HCT116 (cell line): Measurements from ENCODE around the gene CDK13. TPM values are rescaled to one million over a fixed set of nuclear protein-coding genes. Genes with fewer than 3 reads are reported as not detected.

Experiments
- ATAC-seq: fragments of 200-7000 bp; cut with Tn5 transposase; 2 replicates; pipeline ENCODE4 v1.9.1; 2020; ENCODE audit warnings: mild to moderate bottlenecking, moderate library complexity
- BruUV-seq: library from RNA; stranded (reverse); fragments of 400-500 nt; replicated peaks from 2 replicates; lab custom pipeline; 2021; lab: Mats Ljungman, UMichigan
- CTCF ChIA-PET: fragments of 300-600 bp; sonication (Branson Sonifier 250); formaldehyde crosslinking; loops from one replicate; lab custom pipeline; 2021; ENCODE audit warnings: antibody characterized with exemption; lab: Charles Lee
- POLR2A ChIA-PET: fragments of 300-600, 350-600 bp; sonication (Branson Sonifier 250); formaldehyde crosslinking; loops from one replicate; lab custom pipeline; 2021; ENCODE audit warnings: antibody characterized with exemption; lab: Charles Lee
- RAD21 ChIA-PET, 2 experiments: fragments of 300-600 bp; sonication (Branson Sonifier 250); formaldehyde crosslinking; loops; one replicate each; lab custom pipeline; 2023; ENCODE audit warnings: low total read pairs in 2 of 2; ENCODE audit not compliant: uncharacterized antibody in 2 of 2, unreplicated experiment in 2 of 2, low non-redundant PET in 1 of 2; lab: Charles Lee
- DNase-seq: peaks from one replicate; pipeline ENCODE4 v3.0.0-alpha.2; 2010; ENCODE audit warnings: low read depth, low spot score
- H2AFZ ChIP-seq: fragments of 200-600 bp; shearing (Covaris generic), sonication (generic); 2 replicates; pipeline ENCODE4 v1.6.1; 2017; ENCODE audit warnings: low read depth, mixed run types, mixed read lengths, antibody characterized with exemption, low read length; ENCODE audit not compliant: poor library complexity, severe bottlenecking
- H3K27ac ChIP-seq: 2 replicates; pipeline ENCODE4 v1.5.1; 2012; ENCODE audit warnings: low read depth, low read length
- H3K27me3 ChIP-seq: fragments of 200-600 bp; sonication (generic); 2 replicates; pipeline ENCODE4 v1.6.1; 2016; ENCODE audit warnings: mixed run types, low read length, mixed read lengths; ENCODE audit not compliant: insufficient read depth
- H3K36me3 ChIP-seq, 2 experiments: fragments of 200-500 bp in 1 of 2; fragments of 200-600 bp in 1 of 2; sonication (Bioruptor generic) in 1 of 2; sonication (generic) in 1 of 2; 2 replicates each; pipeline versions ENCODE4 v1.5.1 to v1.6.1; 2014 to 2016; ENCODE audit warnings: low read length in 2 of 2, inconsistent platforms in 1 of 2, mixed read lengths in 1 of 2, mixed run types in 1 of 2; ENCODE audit not compliant: insufficient read depth in 2 of 2, control insufficient read depth in 1 of 2
- H3K4me1 ChIP-seq, 2 experiments: fragments of 200-600 bp in 1 of 2; sonication (generic) in 1 of 2; 2 replicates each; pipeline versions ENCODE4 v1.5.1 to v1.6.1; 2012 to 2017; ENCODE audit warnings: low read length in 2 of 2, inconsistent platforms in 1 of 2, mild to moderate bottlenecking in 1 of 2, mixed read lengths in 1 of 2, mixed run types in 1 of 2, moderate library complexity in 1 of 2; ENCODE audit not compliant: insufficient read depth in 2 of 2, control insufficient read depth in 1 of 2
- H3K4me2 ChIP-seq: fragments of 200-600 bp; sonication (generic); 2 replicates; pipeline ENCODE4 v1.6.1; 2017; ENCODE audit warnings: mixed run types, low read length, mixed read lengths
- H3K4me3 ChIP-seq, 2 experiments: fragments of 200-600 bp in 1 of 2; sonication (generic) in 1 of 2; replicated peaks in 1 of 2; 2 replicates each; pipeline ENCODE4 v1.5.1; 2011 to 2016; ENCODE audit warnings: low read length in 2 of 2, control low read depth in 1 of 2, low read depth in 1 of 2, mild to moderate bottlenecking in 1 of 2, mixed read lengths in 1 of 2, mixed run types in 1 of 2
- H3K79me2 ChIP-seq: fragments of 200-600 bp; sonication (generic); 2 replicates; pipeline ENCODE4 v1.6.1; 2017; ENCODE audit warnings: mild to moderate bottlenecking, mixed run types, low read length, moderate library complexity, mixed read lengths; ENCODE audit not compliant: insufficient read depth
- H3K9ac ChIP-seq: fragments of 200-600 bp; sonication (generic); 2 replicates; pipeline ENCODE4 v1.6.1; 2016; ENCODE audit warnings: low read length, mixed read lengths
- H3K9me2 ChIP-seq: fragments of 200-600 bp; sonication (generic), shearing (Covaris generic); 2 replicates; pipeline ENCODE4 v1.6.1; 2017; ENCODE audit warnings: mixed run types, mild to moderate bottlenecking, moderate library complexity; ENCODE audit not compliant: insufficient read depth
- H3K9me3 ChIP-seq, 2 experiments: fragments of 200-500 bp in 1 of 2; fragments of 200-600 bp in 1 of 2; sonication (Bioruptor generic) in 1 of 2; sonication (generic) in 1 of 2; 2 replicates each; pipeline ENCODE4 v1.6.1; 2014 to 2017; ENCODE audit warnings: low read length in 2 of 2, mixed read lengths in 2 of 2, inconsistent platforms in 1 of 2, low read depth in 1 of 2, mild to moderate bottlenecking in 1 of 2, mixed run types in 1 of 2, moderate library complexity in 1 of 2; ENCODE audit not compliant: control insufficient read depth in 1 of 2, insufficient read depth in 1 of 2
- H4K20me1 ChIP-seq: fragments of 200-600 bp; sonication (generic), shearing (Covaris generic); 2 replicates; pipeline ENCODE4 v1.6.1; 2017; ENCODE audit warnings: mixed run types, mild to moderate bottlenecking, moderate library complexity; ENCODE audit not compliant: insufficient read depth
- ATF3 ChIP-seq: IDR thresholded peaks from 2 replicates; pipeline ENCODE4 v1.6.1; 2012
- CBX3 ChIP-seq: IDR thresholded peaks from 2 replicates; pipeline ENCODE4 v1.6.1; 2012; ENCODE audit warnings: low read depth
- CTCF ChIP-seq, 3 experiments: fragments of 200-600 bp in 1 of 3; sonication (generic) in 1 of 3; IDR thresholded peaks in 2 of 3; conservative IDR thresholded peaks in 1 of 3; 2 replicates each; pipeline ENCODE4 v1.5.1; 2012 to 2017; ENCODE audit warnings: low read depth in 2 of 3, low read length in 2 of 3, antibody characterized with exemption in 1 of 3, borderline replicate concordance in 1 of 3, control low read depth in 1 of 3, mild to moderate bottlenecking in 1 of 3, mixed read lengths in 1 of 3, mixed run types in 1 of 3, moderate library complexity in 1 of 3; ENCODE audit not compliant: insufficient read depth in 1 of 3
- EGR1 ChIP-seq: IDR thresholded peaks from 2 replicates; pipeline ENCODE4 v1.6.1; 2012; ENCODE audit warnings: low read depth
- EZH2 ChIP-seq: fragments of 200-600 bp; sonication (generic); IDR thresholded peaks from 2 replicates; pipeline ENCODE4 v1.6.1; 2017; ENCODE audit warnings: antibody characterized with exemption, mixed run types
- EZH2phosphoT487 ChIP-seq: fragments of 200-600 bp; IDR thresholded peaks from 2 replicates; pipeline ENCODE4 v1.6.1; 2018; ENCODE audit warnings: antibody characterized with exemption, borderline replicate concordance
- FOSL1 ChIP-seq: IDR thresholded peaks from 2 replicates; pipeline ENCODE4 v1.6.1; 2012; ENCODE audit warnings: low read depth
- JUND ChIP-seq: IDR thresholded peaks from 2 replicates; pipeline ENCODE4 v1.6.1; 2012
- POLR2A ChIP-seq: IDR thresholded peaks from 2 replicates; pipeline ENCODE4 v1.7.0; 2011; ENCODE audit warnings: borderline replicate concordance; ENCODE audit not compliant: insufficient read depth, insufficient read length; ENCODE audit errors: extremely low read depth
- POLR2AphosphoS5 ChIP-seq: IDR thresholded peaks from 2 replicates; pipeline ENCODE4 v1.6.1; 2011; ENCODE audit warnings: mild to moderate bottlenecking, low read depth, low read length, moderate library complexity
- RAD21 ChIP-seq: IDR thresholded peaks from 2 replicates; pipeline ENCODE4 v1.6.1; 2012; ENCODE audit warnings: low read depth, mild to moderate bottlenecking
- REST ChIP-seq: IDR thresholded peaks from 2 replicates; pipeline ENCODE4 v1.6.1; 2012; ENCODE audit warnings: low read depth
- SIN3A ChIP-seq: IDR thresholded peaks from 2 replicates; pipeline ENCODE4 v1.6.1; 2012; ENCODE audit warnings: low read depth
- SP1 ChIP-seq: IDR thresholded peaks from 2 replicates; pipeline ENCODE4 v1.6.1; 2012; ENCODE audit warnings: low read depth
- SRF ChIP-seq: IDR thresholded peaks from 2 replicates; pipeline ENCODE4 v1.6.1; 2012; ENCODE audit warnings: low read depth
- TCF7L2 ChIP-seq: IDR thresholded peaks from 2 replicates; pipeline ENCODE4 v1.7.0; 2011; ENCODE audit warnings: borderline replicate concordance, inconsistent platforms; ENCODE audit not compliant: insufficient read depth, insufficient read length; ENCODE audit errors: extremely low read depth
- YY1 ChIP-seq: IDR thresholded peaks from 2 replicates; pipeline ENCODE4 v1.6.1; 2011; ENCODE audit warnings: low read length, low read depth, moderate library complexity, mild to moderate bottlenecking; ENCODE audit not compliant: insufficient replicate concordance; ENCODE audit errors: extremely low read depth
- ZBTB33 ChIP-seq: IDR thresholded peaks from 2 replicates; pipeline ENCODE4 v1.6.1; 2011; ENCODE audit warnings: mild to moderate bottlenecking, low read length, moderate library complexity; ENCODE audit not compliant: insufficient replicate concordance; ENCODE audit errors: extremely low read depth
- ZFX ChIP-seq: fragments of 450-650 bp; IDR thresholded peaks from 2 replicates; pipeline ENCODE4 v1.6.1; 2017
- ZNF274 ChIP-seq: fragments of 200-500 bp; sonication (Bioruptor generic); IDR thresholded peaks from 2 replicates; pipeline ENCODE4 v1.6.1; 2014; ENCODE audit warnings: mild to moderate bottlenecking, low read depth, low read length, inconsistent platforms
- intact Hi-C: fragments of 100-400 bp; cut with micrococcal nuclease; formaldehyde crosslinking; loops from 2 replicates; pipeline ENCODE4 v1.10.0; 2022
- total RNA-seq: library from RNA; stranded (reverse); gene quantifications from one replicate; pipeline ENCODE4 v1.2.1, GENCODE V29; 2021; ENCODE audit not compliant: unreplicated experiment

Gene CDK13
- total RNA-seq, 1 experiment from 2014 or later = 28.8 TPM

- no TSS peak for BruUV-seq
- no peak for DNase-seq
- Histone ChIP-seq H4K20me1 (no peaks in the 10 kb centered on the region), H2AFZ (no peak overlapping the region), H3K79me2 (no peaks in the 10 kb centered on the region), H3K36me3 (no peaks in the 10 kb centered on the region), H3K9me3 (no peaks in the 10 kb centered on the region)
- TF ChIP-seq POLR2A = no peak
- TF ChIP-seq SIN3A = no peak
- no peak for TF ChIP-seq EZH2
- TF ChIP-seq SP1 = no peak
- TF ChIP-seq EZH2phosphoT487 = no peak
- no peak for TF ChIP-seq FOSL1
- no peak for TF ChIP-seq SRF
- TF ChIP-seq ZNF274 = no peak
- TF ChIP-seq EGR1 = no peak
- no peak for TF ChIP-seq ATF3
- no peak for TF ChIP-seq RAD21
- TF ChIP-seq ZFX = no peak
- no peak for TF ChIP-seq YY1
- no peak for TF ChIP-seq CTCF (IDR thresholded peaks at IDR 0.05 in 2 of 3, conservative IDR thresholded peaks at IDR 0.05 in 1 of 3; ENCODE audit: borderline replicate concordance in 1 of 3, insufficient read depth in 1 of 3, low read depth in 2 of 3, low read length in 2 of 3)
- TF ChIP-seq REST = no peak
- TF ChIP-seq TCF7L2 = no peak
- TF ChIP-seq JUND = no peak
- no peak for TF ChIP-seq POLR2AphosphoS5
- TF ChIP-seq CBX3 = no peak
- TF ChIP-seq ZBTB33 = no peak
- TF ChIP-seq, all 23 proteins: peak for 0
- Histone ChIP-seq H3K9me2 (no peaks in the 10 kb centered on the region), H3K4me2 (no peak overlapping the region), H3K27ac (no peak overlapping the region), H3K27me3 (no peaks in the 10 kb centered on the region), H3K4me3 (no peak overlapping the region), H3K4me1 (no peaks in the 10 kb centered on the region), H3K9ac (no peak overlapping the region)
- CTCF ChIA-PET = interaction anchor here (1.4 kb wide), 1 partner anchor 25 kb away, joined by 4 read pairs; no protein-coding TSS in a partner anchor
- RAD21 ChIA-PET = no interaction called here
- intact Hi-C loops = no loop called here
- POLR2A ChIA-PET = no interaction called here
- ATAC-seq = no peak
These were observed 28.4 kb upstream of the CDK13 start for GRCh38 chr7:39921506-39922175.
